ENCODE measurements around the gene GP1BB. TPM values are rescaled to one million over a fixed set of nuclear protein-coding genes. Genes with fewer than 3 reads are reported as not detected.
A peak's percentile ranks its signal among the peaks of the same experiment; 100 is the strongest.

The GP1BB gene
- total and polyA plus RNA-seq, 2 of the 13 experiments (the other 11 are each of a cell fraction or from before 2014, with no cell fraction given): not detected

- POLR2A ChIA-PET: no interaction called here
Measured at GRCh38 chr22:19716829-19717105, 6.6 kb upstream of the GP1BB start.

GRCh38 chr22:19717181-19717580 is 6.2 kb upstream of the GP1BB start:
- TF ChIP-seq HOXA7 (CRISPR knock-in tag; IDR thresholded peaks at IDR 0.05): no peak
- no peak for TF ChIP-seq SSRP1 (CRISPR knock-in tag; IDR thresholded peaks at IDR 0.05)
- TF ChIP-seq NFATC3 (CRISPR knock-in tag; IDR thresholded peaks at IDR 0.05): no peak
- no peak for TF ChIP-seq ZNF749 (CRISPR knock-in tag; IDR thresholded peaks at IDR 0.05; ENCODE audit: borderline replicate concordance)
- TF ChIP-seq CHCHD3 (CRISPR knock-in tag; IDR thresholded peaks at IDR 0.05): no peak
- no peak for TF ChIP-seq PRDM4 (CRISPR knock-in tag; IDR thresholded peaks at IDR 0.05; ENCODE audit: borderline replicate concordance)
- no peak for TF ChIP-seq ZNF121 (CRISPR knock-in tag; IDR thresholded peaks at IDR 0.05)
- TF ChIP-seq AHR (CRISPR knock-in tag; IDR thresholded peaks at IDR 0.05): no peak
- no peak for TF ChIP-seq TGIF2 (CRISPR knock-in tag; IDR thresholded peaks at IDR 0.05)
- Histone ChIP-seq H3K27me3 (ENCODE audit: control insufficient read depth in 1 of 2, insufficient read depth in 2 of 2, low read length in 2 of 2) (peaks cover 21 to 86% of the 10 kb centered on the region in 2 experiments), H3K79me2 (ENCODE audit: insufficient read depth, low read length) (no peaks in the 10 kb centered on the region), H2AFZ (ENCODE audit: low read length) (no peak overlapping the region), H3K9me3 (ENCODE audit: low read length) (no peaks in the 10 kb centered on the region), H4K20me1 (ENCODE audit: insufficient read depth, low read length) (peaks cover 8% of the 10 kb centered on the region; the same call in 1 of the 2 replicates), H3K36me3 (replicated peaks in 1 of 2; ENCODE audit: control insufficient read depth in 1 of 2, insufficient read depth in 2 of 2, low read length in 2 of 2) (no peaks in the 10 kb centered on the region), H3K4me3 (replicated peaks in 1 of 3; ENCODE audit: insufficient read depth in 1 of 3, low read depth in 2 of 3, low read length in 3 of 3) (no peak overlapping the region), H3K4me1 (ENCODE audit: insufficient read depth, low read length) (peaks cover 13% of the 10 kb centered on the region), H3K4me2 (ENCODE audit: low read depth, low read length) (no peak overlapping the region), H3K27ac (ENCODE audit: extremely low read length, insufficient read depth, low read length) (no peak overlapping the region), H3K9ac (ENCODE audit: insufficient read depth, low read depth, low read length) (no peak overlapping the region)
- POLR2A ChIA-PET: no interaction called here
- 0 out of 3 replicates have a peak, but pooled peaks have one; percentile 8 for ATAC-seq
- CTCF ChIA-PET (ENCODE audit: low intra/inter-chr PET ratio, low total read pairs): interaction anchor here (2.1 kb wide), 1 partner anchor 38 kb away, joined by 14 read pairs; no protein-coding TSS in a partner anchor
- BruUV-seq (replicated peaks): no TSS peak
- in situ Hi-C loops (cut with HindIII; ENCODE audit: extremely low pct_ligation_motif_present, low pct_unique_long_range_greater_than_20kb) (no loop called here), intact Hi-C loops (cut with micrococcal nuclease; ENCODE audit: unreplicated experiment) (no loop called here)
- WGBS (ENCODE audit: low lambda C conversion rate): 83% methylated on average over 3 of the region's 9 CpGs
- DNase-seq (ENCODE audit: low spot score): no peak
- FAIRE-seq: no peak

More at GRCh38 chr22:19716829-19717105, 6.6 kb upstream of the GP1BB start:
- Histone ChIP-seq H3K9ac (ENCODE audit: insufficient read depth, low read depth, low read length) (no peak overlapping the region), H3K9me3 (ENCODE audit: low read length) (no peaks in the 10 kb centered on the region), H3K27ac (ENCODE audit: extremely low read length, insufficient read depth, low read length) (no peak overlapping the region), H3K4me2 (ENCODE audit: low read depth, low read length) (no peak overlapping the region), H3K79me2 (ENCODE audit: insufficient read depth, low read length) (no peaks in the 10 kb centered on the region), H2AFZ (ENCODE audit: low read length) (no peak overlapping the region), H4K20me1 (ENCODE audit: insufficient read depth, low read length) (peaks cover 8% of the 10 kb centered on the region; the same call in 1 of the 2 replicates), H3K4me3 (replicated peaks in 1 of 3; ENCODE audit: insufficient read depth in 1 of 3, low read depth in 2 of 3, low read length in 3 of 3) (no peak overlapping the region), H3K4me1 (ENCODE audit: insufficient read depth, low read length) (peaks cover 9% of the 10 kb centered on the region; the same call in 1 of the 2 replicates), H3K27me3 (ENCODE audit: control insufficient read depth in 1 of 2, insufficient read depth in 2 of 2, low read length in 2 of 2) (peaks cover 20 to 88% of the 10 kb centered on the region in 2 experiments), H3K36me3 (replicated peaks in 1 of 2; ENCODE audit: control insufficient read depth in 1 of 2, insufficient read depth in 2 of 2, low read length in 2 of 2) (no peaks in the 10 kb centered on the region)
- no peak for TF ChIP-seq MED13 (CRISPR knock-in tag; IDR thresholded peaks at IDR 0.05)
- no TSS peak for BruUV-seq (replicated peaks)
- WGBS (ENCODE audit: low lambda C conversion rate): no CpG with 5 or more reads among the region's 1 CpG
- intact Hi-C loops (cut with micrococcal nuclease; ENCODE audit: unreplicated experiment): no loop called here
- in situ Hi-C loops (cut with HindIII; ENCODE audit: extremely low pct_ligation_motif_present, low pct_unique_long_range_greater_than_20kb): no loop called here
- DNase-seq (ENCODE audit: low spot score) (no peak), ATAC-seq (no peak), FAIRE-seq (no peak)
- CTCF ChIA-PET (ENCODE audit: low intra/inter-chr PET ratio, low total read pairs): interaction anchor here (2.1 kb wide), 1 partner anchor 37 kb away, joined by 14 read pairs; no protein-coding TSS in a partner anchor

Data from HepG2 (cell line).